Non-pigmented ciliary epithelial cell (primary cell): ENCODE data around the gene PPP6R3.
"Not testable (repeated sequence)": the region's sequence is repeated elsewhere in the genome, so short reads cannot be mapped to it uniquely, and the experiment has no call there.

Experiments
- DNase-seq: peaks from one replicate; pipeline ENCODE4 v3.0.0-alpha.2; 2010; ENCODE audit warnings: low read depth

The PPP6R3 gene

GRCh38 chr11:68436162-68436888 is 24.2 kb upstream of the PPP6R3 start:
- DNase-seq: no peak

- DNase-seq: peak; percentile 38
These were observed 23.3 kb upstream of the PPP6R3 start for GRCh38 chr11:68436985-68437926.

- DNase-seq: no peak
These were observed 22.5 kb upstream of the PPP6R3 start for GRCh38 chr11:68437927-68438657.

- DNase-seq: no peak
These were observed 21.8 kb upstream of the PPP6R3 start for GRCh38 chr11:68438658-68439259.

GRCh38 chr11:68439355-68440065 is 21.0 kb upstream of the PPP6R3 start:
- no peak for DNase-seq

- no peak for DNase-seq
These were observed 20.3 kb upstream of the PPP6R3 start for GRCh38 chr11:68440224-68440623.

- DNase-seq: no peak
These were observed 18.9 kb upstream of the PPP6R3 start for GRCh38 chr11:68441466-68442230.

- no peak for DNase-seq
These were observed 18.1 kb upstream of the PPP6R3 start for GRCh38 chr11:68442433-68442832.

- DNase-seq: no peak
These were observed 16.0 kb upstream of the PPP6R3 start for GRCh38 chr11:68444566-68444965.

GRCh38 chr11:68445531-68446035 is 15.0 kb upstream of the PPP6R3 start:
- DNase-seq: no peak

GRCh38 chr11:68446046-68446725 is 14.4 kb upstream of the PPP6R3 start:
- DNase-seq: no peak

GRCh38 chr11:68447015-68447801 is 13.3 kb upstream of the PPP6R3 start:
- no peak for DNase-seq

GRCh38 chr11:68447914-68448313 is 12.6 kb upstream of the PPP6R3 start:
- DNase-seq: not testable (repeated sequence)

- no peak for DNase-seq
These were observed 11.9 kb upstream of the PPP6R3 start for GRCh38 chr11:68448604-68449011.

GRCh38 chr11:68449951-68450350 is 10.6 kb upstream of the PPP6R3 start:
- no peak for DNase-seq

GRCh38 chr11:68450711-68451110 is 9.8 kb upstream of the PPP6R3 start:
- no peak for DNase-seq

GRCh38 chr11:68454767-68455166 is 5.8 kb upstream of the PPP6R3 start:
- no peak for DNase-seq

- no peak for DNase-seq
These were observed 5.1 kb upstream of the PPP6R3 start for GRCh38 chr11:68455485-68455884.
